Stimulated activated CD4-positive, alpha-beta T cell treated with anti-CD3 and anti-CD28 coated beads, Interleukin-12 subunit alpha, Interleukin-12 subunit beta, amount 100 ng/mL, for 24 hours (primary cell): ENCODE data around the gene NME2.
"Not testable (repeated sequence)": the region's sequence is repeated elsewhere in the genome, so short reads cannot be mapped to it uniquely, and the experiment has no call there.

Experiments used
- DNase-seq, 2 experiments: peaks; one replicate each; pipeline ENCODE4 v3.0.0-alpha.2; 2020; ENCODE audit warnings: low read depth in 2 of 2

The NME2 gene

DNA sequence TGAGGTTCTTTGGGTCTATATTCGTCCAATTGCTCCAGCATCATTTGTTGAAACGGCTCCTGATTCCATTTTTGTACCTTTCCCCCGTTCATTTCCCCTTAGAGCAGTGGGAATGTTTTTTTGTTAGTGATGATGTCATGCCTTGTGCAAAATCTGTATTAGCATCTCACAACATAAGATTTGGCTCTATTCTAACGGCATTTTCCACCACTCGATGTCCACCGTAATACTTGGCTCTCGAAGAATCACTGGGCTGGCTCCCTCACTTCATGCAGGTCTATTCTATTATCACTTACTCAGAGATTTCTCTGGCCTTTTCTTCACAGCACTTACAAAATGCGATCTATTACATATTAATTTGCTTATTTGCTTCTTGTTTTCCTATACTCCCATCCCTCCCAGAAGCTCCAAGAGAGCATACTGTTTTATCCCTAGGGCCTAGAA, 13.4 kb upstream of the NME2 start:
- DNase-seq: no peak

DNA sequence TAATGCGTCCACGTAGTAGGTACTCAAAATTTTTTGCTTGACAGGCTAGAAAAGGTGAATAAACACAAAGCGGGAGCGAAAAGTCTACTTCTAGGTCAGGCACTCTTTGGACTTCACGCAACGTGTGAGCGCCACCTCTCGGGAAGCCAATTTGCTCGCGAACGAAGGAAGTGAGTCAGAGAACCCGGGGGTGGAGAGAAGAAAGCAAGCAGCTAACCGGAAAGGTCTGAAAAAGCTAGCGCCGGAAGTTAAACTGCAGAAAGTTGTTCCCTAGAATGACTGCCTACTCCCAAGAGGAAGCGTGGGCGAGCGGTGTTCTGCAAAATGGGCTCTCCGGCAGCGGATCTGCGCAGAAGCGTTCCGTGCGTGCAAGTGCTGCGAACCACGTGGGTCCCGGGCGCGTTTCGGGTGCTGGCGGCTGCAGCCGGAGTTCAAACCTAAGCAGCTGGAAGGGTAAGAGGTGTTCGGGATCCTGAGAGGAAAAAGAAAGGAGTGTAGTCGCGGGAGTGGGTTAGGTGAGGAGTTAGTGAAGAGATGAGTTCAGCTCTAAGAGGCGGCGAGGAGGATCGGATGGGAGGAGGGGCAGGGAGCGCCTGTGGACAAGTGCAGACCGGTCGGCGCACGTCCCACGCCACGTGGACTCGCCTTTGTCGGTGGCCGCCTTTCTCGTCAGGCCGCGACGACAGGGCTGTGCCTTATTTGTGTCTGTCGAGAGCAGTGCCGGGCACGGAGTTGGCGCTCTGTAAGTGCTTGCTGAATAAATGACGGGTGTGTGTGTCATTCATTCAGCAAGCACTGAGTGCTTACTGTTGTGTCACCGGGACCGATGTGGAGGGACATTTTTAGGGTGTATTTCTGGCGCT, 12.8 kb upstream of the NME2 start, which contains the start of gene NME1:
NME1 (plus strand) TSS at position 350 of the 863 bp plus-strand sequence. CDS start 2,096 bp downstream, outside the sequence.
- peak; percentile 96 to 98 for DNase-seq

DNA sequence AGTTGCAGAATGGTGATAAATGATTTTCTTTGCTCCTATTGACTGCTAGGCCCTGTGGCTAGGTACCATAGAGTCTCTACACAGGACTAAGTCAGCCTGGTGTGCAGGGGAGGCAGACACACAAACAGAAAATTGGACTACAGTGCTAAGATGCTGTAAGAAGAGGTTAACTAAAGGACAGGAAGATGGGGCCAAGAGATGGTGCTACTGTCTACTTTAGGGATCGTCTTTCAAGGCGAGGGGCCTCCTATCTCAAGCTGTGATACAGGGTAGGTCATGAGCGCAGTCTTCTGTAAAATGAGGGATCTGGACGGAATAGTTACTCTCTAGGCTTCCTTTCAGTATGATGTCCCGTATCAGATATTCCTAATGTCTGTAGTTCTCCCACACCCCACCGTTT, 12.0 kb upstream of the NME2 start:
- DNase-seq: no peak

DNA sequence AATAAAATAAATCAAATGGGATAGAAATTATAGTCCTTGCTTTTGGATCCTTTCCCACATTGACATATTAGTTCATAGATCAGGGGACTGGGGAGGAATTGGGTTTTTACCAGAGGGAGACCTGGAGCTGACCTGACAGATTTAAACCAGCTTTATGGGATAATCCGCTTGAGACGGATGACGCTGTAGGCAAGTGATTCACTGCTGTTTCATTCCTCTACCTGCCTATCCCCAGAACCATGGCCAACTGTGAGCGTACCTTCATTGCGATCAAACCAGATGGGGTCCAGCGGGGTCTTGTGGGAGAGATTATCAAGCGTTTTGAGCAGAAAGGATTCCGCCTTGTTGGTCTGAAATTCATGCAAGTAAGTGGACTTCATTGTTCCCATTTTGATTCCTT, 10.8 kb upstream of the NME2 start:
- DNase-seq: no peak

DNA sequence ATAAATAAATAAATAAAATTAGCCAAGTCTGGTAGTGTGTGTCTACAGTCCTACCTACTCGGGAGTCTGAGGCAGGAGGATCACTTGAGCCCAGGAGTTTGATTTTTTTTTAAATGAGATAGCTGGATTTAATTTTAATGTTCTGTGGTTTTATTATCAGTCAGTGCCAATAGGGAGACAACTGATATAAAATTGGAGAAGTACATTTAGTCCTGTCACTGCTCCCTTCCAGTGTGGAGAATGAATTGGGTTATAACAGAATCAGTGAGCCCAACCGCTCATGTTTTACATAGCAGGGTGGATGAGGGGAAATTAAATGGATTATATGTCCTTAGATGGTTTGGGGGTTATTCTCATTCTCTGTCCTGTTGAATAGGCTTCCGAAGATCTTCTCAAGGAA, 6.6 kb upstream of the NME2 start:
- DNase-seq: no peak

DNA sequence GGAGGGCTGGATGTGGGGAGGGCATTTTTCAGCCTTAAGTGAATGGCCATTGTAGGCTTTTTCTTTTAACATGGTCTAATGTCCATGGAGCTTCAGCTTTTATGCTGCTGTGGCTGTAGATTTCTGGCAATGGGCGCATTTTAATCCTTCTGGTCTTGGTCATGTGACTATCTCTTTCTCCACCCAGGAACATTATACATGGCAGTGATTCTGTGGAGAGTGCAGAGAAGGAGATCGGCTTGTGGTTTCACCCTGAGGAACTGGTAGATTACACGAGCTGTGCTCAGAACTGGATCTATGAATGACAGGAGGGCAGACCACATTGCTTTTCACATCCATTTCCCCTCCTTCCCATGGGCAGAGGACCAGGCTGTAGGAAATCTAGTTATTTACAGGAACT, 4.7 kb upstream of the NME2 start:
- DNase-seq: no peak

DNA sequence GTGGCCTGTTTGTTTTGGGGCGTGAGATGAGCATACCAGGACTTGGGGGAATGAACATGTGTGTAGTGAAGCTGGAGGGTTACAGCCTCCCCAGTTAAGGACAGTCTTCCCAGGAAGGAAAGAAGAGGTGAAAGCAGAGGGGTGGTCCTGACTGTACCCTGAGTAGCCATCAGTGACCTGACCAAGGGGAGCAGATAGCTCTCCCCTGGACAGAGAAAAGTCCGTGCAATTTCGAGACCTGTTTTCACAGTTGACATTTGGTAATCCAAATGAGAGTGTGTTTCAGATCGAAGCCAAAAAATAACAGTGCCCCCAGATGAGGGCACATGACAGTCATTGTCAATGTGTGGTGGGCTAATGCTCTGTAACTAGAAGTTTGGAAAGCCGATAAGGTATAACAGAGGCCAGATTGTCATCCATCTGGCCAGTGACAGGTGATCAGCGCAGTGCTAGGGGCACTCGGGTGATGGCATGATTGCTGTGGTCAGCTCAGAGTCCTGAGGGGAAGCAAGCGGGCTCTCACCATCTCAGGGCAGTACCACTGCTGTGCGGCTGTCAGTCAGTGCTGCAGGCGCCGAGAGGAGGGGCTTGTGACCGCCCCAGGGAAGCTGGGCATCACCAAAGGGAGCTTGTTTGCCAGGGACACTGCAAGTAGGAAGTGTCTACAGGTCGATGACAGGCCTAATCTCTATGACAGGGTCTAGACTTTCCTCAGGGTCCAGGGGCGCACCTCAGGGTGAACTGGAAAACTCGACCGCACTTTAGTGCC, 1.1 kb upstream of the NME2 start:
- DNase-seq: no peak

DNA sequence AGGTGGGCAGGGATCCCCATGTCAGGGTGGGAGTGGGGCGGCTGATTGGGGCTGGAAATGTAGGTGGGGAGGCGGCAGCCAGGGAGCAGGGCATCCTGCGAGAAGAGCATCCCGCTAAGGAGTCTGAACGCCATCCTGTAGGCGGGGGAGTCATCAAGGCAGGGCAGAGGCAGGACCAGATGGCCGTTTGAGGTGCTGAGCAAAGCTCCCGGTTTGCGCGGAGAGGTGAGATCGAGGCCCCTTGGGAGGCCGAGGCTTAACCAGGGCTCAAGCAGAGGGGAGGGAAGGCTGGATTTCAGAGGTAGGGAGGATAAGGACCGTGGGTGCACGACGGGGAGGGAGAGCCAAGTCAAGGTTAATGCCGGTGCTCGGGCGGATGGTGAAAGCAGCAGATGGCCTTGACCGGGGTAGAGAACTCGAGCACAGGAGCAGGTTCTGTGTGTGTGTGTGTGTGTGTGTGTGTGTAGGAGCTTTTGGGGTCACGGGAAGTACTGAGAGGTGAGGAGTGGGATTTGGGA, 472 bp upstream of the NME2 start:
- no peak for DNase-seq

DNA sequence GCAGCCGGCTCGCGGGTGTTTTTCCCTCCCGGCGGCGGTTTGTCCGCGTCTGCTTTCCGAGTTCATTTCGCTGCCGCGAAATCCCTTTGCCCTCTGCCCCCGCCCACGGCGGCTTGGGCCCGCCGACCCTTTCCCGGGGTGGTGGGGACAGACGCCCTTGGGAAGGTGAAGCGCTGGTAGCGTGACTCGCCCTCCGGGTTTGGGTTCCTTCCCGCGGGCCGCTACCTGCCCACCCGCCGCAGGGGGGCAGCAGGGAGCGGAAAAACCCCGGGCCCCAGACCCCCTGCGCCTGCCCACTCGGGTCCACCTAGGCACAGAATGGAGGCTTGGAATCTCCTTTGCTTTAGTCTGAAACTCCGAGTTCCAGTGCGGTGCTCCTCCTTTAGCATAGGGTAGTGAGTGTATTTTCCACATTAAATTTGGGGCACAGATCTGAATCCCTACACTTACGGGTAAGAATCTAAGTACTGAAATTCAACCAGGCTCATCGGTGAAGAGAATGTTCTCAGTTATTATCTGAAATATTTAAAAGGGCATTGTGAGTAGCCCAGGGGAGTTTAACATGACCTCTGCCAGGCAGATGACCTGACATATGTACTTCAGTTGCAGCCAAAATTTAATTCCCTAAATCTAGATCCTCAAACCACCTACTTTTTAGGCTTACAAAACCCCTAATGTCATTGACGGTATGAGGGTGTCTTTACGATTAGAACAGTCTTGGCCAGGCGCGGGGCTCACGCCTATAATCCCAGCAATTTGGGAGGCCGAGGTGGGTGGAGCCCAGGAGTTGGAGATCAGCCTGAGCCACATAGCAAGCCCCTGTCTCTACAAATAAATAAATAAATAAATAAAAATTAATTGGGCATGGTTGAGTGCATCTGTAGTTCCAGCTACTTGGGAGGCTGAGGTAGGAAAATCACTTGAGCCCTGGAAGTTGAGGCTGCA, 1.0 kb downstream of the NME2 start:
- DNase-seq: peak; percentile 48 to 66

DNA sequence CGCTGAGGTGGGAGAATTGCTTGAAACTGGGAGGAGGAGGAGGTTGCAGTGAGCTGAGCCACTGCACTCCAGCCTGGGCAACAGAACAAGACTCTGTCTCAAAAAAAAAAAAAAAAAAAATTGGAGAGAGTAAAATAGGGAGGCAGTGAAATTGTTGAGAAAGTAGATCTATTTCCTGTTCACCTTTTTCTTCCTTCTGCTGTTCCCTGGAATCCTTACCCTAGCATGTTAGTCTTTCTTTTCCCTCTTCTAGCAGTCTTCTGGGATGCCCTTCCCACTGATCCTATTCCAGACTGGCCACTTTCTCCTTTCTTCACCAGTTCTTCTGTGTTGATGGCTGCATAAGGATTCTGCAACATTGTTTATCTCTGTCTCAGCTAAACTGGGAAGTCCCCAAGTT, 3.1 kb downstream of the NME2 start:
- no peak for DNase-seq

DNA sequence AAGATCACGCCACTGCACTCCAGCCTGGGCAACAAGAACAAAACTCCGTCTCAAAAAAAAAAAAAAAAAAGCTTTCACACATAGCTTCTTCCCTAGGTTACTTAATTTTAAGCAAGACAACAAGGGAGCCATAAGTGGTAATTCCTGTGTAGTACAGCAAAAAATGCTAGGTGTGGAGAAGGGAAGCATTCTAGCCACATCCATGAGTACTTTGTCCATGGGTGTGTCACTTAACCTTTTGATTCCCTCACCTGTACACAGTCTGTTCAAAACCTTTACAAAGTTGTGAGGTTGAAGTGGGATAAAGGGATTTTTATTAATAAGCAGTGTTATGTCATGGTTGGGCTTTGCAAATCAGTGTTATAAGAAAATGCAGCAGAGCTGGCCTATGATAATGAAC, 4.5 kb downstream of the NME2 start:
- no peak for DNase-seq

DNA sequence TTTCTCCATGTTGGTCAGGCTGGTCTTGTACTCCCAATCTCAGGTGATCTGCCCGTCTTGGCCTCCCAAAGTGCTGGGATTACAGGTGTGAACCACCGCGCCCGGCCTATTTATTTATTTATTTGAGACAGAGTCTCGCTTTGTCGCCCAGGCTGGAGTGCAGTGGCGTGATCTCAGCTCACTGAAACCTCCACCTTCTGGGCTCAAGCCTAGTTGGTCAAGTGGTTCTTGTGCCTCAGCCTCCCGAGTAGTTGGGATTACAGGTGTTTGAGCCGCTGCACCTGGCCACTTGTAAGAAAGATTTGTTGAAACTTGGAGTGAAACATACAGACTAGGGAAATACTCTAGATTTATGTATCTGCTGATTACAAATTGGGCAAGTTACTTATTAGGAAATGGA, 5.8 kb downstream of the NME2 start:
- DNase-seq: not testable (repeated sequence)

DNA sequence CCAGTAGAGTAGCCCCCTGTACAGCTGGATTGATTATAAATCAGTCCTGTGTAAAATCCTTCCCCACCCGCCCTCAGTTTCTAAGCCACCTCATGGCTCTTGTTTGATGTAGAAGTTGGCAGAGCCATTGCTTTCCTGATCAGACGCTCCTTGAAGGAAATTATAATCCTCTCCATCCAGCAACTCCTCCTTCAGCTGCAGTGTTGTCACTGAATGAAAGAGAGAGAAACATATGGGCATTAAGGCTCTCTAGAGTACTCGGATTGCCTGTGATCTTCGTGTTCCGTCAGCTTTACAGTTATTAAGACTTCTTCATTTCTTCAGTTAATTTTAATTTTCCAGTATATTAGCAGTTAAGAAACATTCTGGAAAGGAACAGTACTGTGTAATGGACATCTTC, 14.3 kb downstream of the NME2 start:
- no peak for DNase-seq

DNA sequence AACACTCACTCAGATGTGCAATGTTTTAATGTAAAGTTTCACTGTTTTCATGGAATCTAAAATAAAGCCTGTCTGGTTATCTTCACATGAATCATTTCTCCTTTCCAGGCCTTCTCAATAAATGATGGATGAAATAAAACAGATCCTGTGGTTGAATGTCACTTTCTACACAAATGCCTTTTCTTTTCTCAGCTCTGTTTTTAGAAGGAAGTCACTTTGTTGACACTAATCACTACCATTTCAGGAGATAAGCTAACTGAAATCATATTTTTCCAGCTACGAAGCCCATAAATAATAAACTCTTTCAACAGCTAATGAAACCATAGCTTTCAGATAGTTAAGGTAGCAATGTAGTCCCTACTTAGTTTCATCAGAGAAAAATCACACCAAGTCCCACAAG, 17.9 kb downstream of the NME2 start:
- no peak for DNase-seq

DNA sequence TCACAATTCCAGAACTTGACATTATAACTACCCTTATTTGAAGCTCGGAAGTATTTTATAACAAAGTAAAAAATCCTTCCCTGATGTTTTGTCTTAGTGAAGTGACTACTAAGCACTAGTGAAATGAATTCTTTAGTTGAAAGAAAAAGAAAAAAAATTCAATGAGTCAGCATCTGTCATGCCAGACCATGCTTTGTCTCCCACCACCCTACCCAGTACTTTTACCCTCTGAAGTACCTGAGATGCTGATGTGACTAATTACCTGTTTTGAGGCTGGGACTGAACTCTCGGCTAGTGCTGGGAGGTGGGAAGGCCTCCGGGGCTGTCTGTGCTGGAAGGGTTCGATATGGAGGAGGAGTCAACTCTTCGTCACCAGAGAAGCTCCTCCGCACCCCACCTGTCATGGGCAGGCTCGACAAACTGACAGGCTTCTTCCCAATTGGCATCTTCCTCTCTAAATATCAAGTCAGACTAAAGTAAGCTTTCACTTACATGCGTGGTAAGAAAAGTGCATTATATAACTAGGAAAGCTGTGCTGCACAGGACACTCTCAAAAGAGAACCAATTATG, 19.6 kb downstream of the NME2 start:
- no peak for DNase-seq

DNA sequence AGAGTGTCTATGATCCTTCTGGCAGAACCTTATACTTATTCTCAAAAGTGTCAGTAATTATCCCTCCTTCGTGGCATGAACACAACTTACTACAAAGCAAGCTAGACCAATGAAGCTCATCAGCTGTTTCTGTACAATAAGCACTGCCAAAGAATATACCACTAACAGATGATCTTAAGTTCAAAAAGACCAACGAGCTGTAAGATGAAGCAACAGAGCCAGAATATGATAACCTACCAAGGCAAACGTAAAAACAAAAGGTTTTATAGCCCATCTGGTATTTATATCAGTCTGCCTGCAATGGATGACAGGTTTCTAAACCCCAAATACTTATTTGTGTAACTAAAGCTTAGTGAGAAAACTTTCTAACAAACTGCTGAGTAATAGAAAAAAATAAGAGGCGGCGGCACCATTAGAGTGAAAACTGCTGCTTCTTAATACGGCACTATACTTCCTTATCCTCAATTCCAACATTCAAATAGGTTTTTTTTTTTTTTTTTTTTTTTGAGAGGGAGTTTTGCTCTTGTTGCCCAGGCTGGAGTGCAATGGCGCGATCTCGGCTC, 22.1 kb downstream of the NME2 start:
- DNase-seq: no peak

DNA sequence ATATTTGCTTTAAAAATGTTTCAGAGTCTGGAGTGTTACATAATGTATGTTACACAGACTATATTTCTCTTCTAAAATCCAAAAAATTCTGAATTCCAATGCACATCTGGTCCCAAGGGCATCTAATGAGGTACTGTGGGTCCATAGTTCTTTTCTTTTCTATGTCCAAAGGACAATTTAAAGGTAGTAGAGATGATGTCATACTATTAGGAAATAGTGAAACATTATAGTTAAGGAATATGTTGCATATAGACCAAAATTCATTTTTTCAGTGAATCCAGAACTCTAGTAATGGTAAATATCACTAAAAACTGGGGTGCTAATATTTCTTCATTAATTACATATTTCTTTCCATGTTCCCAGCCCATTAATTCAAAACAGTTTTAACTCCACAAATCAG, 23.0 kb downstream of the NME2 start:
- no peak for DNase-seq

DNA sequence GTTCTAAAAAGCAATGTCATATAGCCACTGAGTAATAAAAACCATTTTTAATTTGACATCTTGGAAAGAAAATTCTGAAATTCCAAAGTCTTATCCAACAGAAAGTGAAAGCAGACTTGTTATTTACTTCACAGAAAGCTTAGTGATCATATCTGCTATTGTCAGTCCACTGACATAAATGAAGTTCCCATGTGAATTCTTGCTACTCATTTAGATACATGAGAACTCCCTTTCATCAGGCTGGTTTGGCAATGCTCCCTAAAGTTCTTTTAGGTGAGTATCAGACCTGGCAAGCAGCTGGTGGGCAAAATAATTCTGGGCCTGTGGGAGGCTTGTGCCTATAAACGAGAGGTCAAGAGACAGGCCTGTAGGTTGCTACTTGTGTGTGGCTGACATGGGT, 23.4 kb downstream of the NME2 start:
- no peak for DNase-seq

DNA sequence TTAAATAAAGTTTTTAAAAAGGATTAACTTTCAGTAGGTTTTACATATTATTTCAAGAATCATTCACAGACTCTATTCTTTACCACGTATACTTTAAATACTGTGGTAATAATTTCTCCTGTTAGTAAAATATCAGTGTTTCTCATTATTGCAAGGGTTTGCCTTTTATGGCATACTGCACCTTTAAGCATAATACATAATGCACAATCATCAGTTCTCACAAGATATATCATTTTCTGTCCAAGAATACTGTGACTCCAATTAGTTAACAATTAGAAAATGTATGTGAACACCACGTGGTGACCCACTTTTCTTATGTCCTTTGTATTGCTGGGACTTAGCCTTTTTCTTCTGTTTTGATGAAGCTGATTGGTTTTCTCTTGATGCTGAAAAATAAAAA, 25.7 kb downstream of the NME2 start:
- no peak for DNase-seq

DNA sequence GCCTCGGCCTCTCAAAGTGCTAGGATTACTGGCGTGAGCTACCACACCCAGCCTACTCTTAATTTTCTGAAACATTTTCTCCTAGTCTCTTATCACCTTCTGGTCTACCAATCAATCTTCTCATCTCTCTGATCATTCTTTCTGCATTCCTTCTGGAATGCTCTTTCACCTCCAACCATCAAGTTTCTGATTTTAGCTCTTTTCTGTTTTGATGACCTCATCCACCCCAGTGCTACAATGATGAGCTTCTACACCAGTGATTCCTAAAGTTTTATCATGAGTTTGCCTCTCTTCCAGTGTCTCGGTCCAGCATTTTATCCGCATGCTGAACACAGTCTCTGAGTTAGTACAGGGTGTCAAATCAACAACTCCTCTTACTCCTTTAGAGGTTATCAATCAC, 31.5 kb downstream of the NME2 start:
- no peak for DNase-seq

DNA sequence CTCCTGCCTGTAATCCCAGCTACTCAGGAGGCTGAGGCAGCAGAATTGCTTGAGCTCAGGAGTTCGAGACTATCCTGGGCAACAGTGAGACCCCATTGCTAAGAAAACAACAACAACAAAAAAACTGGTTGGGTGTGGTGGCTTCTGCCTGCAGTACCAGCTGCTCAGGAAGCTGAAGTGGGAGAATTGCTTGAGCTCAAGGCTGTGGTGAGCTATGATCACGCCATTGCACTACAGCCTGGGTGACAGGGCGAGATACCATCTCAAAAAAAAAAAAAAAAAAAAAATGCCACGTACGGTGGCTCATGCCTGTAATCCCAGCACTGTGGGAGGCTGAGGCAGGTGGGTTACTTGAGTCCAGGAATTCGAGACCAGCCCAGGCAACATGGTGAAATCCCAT, 34.1 kb downstream of the NME2 start:
- no peak for DNase-seq
